ENCODE measurements around the gene C16orf74.

- TF ChIP-seq POLR2A (IDR thresholded peaks at IDR 0.05) (no peak), CTCF (IDR thresholded peaks at IDR 0.05) (no peak)
Measured at GRCh38 chr16:85729452-85730185, 21.3 kb downstream of the C16orf74 start.
